GM12874 (cell line): ENCODE results near the gene LOC101059915.

Source experiments
- TF ChIP-seq, protein P1 (sequence below): IDR thresholded peaks from 2 replicates; pipeline ENCODE4 v1.5.1; 2011; ENCODE audit warnings: low read depth, mild to moderate bottlenecking, control low read depth, low read length, moderate library complexity; ENCODE audit not compliant: insufficient read depth

Gene LOC101059915

DNA sequence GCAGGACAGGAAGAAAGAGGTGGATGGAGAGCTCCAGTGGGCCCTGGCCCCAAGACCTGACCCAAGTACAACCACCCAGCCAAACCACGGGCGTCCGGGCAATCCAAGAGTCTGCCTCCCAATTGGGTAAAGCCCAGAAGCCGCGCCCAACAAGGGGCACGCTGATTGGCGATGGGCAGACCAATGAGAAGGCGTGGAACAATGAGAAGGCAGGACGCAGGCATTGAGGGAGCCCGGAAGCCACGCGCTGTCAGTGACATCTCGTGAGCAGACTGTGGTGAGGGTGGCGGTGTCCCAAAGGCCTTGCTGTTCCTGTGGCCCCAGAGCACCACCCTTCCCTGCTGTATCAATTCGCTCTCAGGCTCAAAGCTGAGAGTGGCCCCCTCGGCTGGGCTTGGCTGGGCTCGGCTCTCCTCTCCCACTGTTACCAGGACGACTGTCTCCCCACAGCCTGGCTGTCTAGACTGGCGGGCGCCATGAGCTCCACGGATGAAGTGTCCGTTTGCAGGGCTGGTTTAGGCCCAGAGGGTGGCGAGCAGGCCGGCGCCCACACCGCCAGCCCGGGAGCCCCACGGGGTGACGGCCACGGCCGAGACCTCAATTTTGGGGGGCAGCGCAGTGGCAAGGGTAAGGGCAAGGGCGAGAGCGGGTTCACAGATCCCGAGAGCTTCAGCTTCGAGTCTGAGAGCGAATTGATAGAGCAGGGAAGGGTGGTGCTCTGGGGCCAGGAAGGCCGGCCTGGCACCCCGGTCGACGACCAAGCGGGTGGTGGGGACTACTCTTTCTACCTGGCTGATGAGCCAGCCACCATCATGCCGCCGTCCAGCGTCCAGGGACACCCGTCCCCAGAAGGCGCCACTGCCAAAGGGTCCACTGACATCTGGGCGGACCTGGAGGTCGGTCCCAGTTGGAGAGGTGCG is at the start of gene LOC101059915:
Gene LOC101059915, plus strand, starts transcription at position 219 of the 920 bp plus-strand sequence.
- TF ChIP-seq, protein P1, sequence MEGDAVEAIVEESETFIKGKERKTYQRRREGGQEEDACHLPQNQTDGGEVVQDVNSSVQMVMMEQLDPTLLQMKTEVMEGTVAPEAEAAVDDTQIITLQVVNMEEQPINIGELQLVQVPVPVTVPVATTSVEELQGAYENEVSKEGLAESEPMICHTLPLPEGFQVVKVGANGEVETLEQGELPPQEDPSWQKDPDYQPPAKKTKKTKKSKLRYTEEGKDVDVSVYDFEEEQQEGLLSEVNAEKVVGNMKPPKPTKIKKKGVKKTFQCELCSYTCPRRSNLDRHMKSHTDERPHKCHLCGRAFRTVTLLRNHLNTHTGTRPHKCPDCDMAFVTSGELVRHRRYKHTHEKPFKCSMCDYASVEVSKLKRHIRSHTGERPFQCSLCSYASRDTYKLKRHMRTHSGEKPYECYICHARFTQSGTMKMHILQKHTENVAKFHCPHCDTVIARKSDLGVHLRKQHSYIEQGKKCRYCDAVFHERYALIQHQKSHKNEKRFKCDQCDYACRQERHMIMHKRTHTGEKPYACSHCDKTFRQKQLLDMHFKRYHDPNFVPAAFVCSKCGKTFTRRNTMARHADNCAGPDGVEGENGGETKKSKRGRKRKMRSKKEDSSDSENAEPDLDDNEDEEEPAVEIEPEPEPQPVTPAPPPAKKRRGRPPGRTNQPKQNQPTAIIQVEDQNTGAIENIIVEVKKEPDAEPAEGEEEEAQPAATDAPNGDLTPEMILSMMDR = no peak

DNA sequence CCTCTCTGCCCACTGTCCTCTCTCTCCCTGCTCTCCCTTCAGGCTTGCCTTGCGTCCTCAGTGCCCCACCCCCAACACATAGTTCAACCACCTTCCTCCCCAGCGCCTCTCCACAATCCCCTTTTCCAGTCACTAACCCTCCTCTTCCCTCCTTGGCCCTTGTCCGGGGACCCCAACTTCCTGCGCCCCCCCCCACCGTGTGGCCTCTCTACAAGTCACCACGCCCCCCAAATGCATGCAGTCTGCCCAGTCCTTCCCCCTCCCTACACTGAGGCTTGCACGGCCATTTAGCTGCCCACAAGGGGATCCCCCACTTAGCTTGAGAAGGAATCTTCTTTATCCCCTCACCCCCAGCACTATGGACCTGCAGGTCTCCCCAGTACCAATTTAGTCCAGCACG is 49.6 kb upstream of the LOC101059915 start:
- TF ChIP-seq, protein P1 = no peak

DNA sequence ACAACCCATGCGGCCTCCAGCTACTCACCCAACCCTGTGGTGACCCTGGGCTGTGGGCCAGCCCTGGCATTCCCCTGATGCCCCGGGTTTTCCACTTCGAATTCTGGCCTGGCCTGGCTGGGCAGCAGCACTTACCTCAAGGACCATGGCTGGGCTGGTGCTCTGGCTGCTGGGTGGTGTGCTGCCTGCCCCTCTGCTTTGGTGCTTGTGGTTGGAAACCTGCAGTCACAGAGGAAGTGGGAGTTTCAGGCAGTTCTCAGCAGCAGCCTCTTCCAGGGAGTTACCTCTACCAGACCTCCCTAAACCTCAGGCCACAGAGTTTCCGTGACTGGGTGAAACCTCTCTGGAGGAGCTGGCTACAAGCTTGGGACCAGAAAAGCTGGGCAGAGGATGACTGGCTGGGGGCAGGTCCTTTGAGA is 49.0 kb upstream of the LOC101059915 start, which contains the start of gene CXCR3:
Gene CXCR3, minus strand, starts transcription at position 209 of the 419 bp plus-strand sequence. Its CDS starts 62 bp downstream, at position 147.
- TF ChIP-seq, protein P1 = no peak

DNA sequence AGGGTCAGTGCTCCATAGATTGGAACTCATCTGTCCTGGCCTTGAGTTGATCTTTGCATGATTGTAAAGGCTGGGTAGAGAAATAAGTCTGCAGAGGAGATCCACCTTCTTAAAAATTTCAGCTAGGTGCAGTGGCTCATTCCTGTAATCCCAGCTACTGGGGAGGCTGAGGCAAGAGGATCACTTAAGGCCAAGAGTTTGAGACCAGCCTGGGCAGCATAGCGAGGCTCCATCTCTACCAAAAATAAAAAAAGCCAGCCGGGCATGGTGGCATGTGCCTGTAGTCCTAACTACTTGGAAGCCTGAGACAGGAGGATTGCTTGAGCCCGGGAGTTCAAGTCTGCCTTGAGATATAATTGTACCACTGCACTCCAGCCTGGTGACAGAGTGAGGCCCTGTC is 48.6 kb upstream of the LOC101059915 start:
- TF ChIP-seq, protein P1 = no peak

DNA sequence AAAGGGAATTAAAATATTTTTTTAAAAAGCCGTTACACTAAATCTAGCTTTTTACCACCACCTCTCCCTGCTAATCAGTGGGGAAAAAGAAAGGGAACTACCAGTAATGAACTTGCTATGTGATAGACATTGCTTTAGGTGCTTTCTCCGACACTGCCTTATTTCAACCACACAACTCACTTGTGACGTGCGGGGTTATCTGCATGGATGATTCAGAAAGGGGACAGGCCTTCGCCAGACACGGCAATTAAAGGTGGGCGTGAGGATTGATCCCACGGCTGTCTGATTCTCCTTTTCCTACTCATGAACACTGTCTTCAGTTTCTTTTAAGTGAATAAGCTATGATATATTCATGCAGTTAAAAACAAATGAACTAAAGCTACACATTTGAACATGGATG is 48.2 kb upstream of the LOC101059915 start:
- TF ChIP-seq, protein P1 = no peak

DNA sequence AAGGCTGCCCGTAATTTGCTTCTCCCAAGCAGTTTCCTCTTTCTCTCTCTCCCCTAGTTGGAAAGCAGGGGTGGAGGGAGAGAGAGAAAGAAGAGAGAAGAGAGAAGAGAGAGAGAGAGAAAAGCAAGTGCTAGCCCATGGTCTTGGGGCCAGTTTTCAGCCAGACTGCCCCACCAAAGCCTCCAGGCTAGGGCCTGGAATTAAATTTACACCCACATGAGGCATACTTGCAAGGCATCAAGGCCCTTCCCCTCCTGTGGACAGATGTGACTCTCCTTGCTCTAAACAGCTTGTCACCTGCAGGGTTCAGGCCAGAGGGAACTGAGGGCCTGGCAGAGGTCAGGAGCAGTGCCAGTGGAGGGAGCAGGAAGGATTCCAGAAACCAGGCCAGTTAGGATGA is 47.4 kb upstream of the LOC101059915 start:
- TF ChIP-seq, protein P1 = no peak

DNA sequence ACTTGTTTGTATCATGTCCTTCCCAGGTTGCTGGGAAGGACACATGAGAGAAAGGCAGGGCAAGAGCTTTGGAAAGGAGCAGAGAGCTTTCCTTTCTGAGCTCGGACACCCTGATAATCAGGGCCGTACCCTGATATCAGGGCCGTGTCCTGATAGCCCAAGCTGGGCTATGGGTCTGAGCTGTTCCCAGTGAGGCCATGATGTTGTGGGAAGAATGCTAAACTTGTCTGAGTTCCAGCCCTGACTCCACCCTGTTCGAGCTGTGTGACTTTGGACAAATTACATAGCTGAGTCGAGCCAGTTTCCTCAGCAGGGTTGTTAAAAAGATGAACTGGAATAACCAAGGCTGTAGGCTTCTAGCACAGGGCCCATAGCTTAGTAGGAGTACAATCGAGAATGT is 45.7 kb upstream of the LOC101059915 start:
- TF ChIP-seq, protein P1 = no peak
